ENCODE data around the gene TERF2IP. TPM values are rescaled to one million over a fixed set of nuclear protein-coding genes. Genes with fewer than 3 reads are reported as not detected.

Gene TERF2IP
- total RNA-seq, 4 donors from 2014 or later, result 87.0 to 127 (median 120) TPM

GRCh38 chr16:75667503-75667902, 19.9 kb downstream of the TERF2IP start:
- no peaks in the 10 kb centered on the region for H3K4me1 ChIP-seq
- H3K4me3 ChIP-seq, result no peak overlapping the region
- H3K27ac ChIP-seq, result no peak overlapping the region
- no peak for TF ChIP-seq POLR2A (IDR thresholded peaks at IDR 0.05)
- TF ChIP-seq EP300 (IDR thresholded peaks at IDR 0.05), result no peak
- TF ChIP-seq CTCF (IDR thresholded peaks at IDR 0.05), result no peak
- no peaks in the 10 kb centered on the region for H3K9me3 ChIP-seq
- peaks cover 0 to 4% (median 0%) of the 10 kb centered on the region in 3 donors for H3K36me3 ChIP-seq
- no peak for DNase-seq (ENCODE audit: low spot score in 2 of 2)
- no peaks in the 10 kb centered on the region for H3K27me3 ChIP-seq

- 89 to 90% methylated on average over 4 of the region's 4 CpGs for WGBS, 2 donors
- TF ChIP-seq EP300 (IDR thresholded peaks at IDR 0.05), result no peak
- no peak for TF ChIP-seq CTCF (IDR thresholded peaks at IDR 0.05)
- TF ChIP-seq POLR2A (IDR thresholded peaks at IDR 0.05), result no peak
- no peak for DNase-seq (ENCODE audit: low spot score in 2 of 2)
- Histone ChIP-seq H3K4me1 (peaks cover 0 to 10% (median 0%) of the 10 kb centered on the region in 4 donors), H3K27me3 (no peaks in the 10 kb centered on the region), H3K36me3 (no peaks in the 10 kb centered on the region), H3K9me3 (no peaks in the 10 kb centered on the region), H3K4me3 (no peak within 1 kb of the TSS), H3K27ac (no peak within 1 kb of the TSS)
These were observed 29.3 kb downstream of the TERF2IP start, which contains the start of gene CPHXL2 for GRCh38 chr16:75676909-75677308. Gene CPHXL2 (minus strand): TSS chr16:75677009. CDS start chr16:75676999, 10 bp downstream.

- H3K27ac ChIP-seq, result no peak overlapping the region
- WGBS, 2 donors, result 74 to 85% methylated on average over 5 of the region's 5 CpGs
- no peak overlapping the region for H3K4me3 ChIP-seq
- H3K27me3 ChIP-seq, result no peaks in the 10 kb centered on the region
- TF ChIP-seq CTCF (IDR thresholded peaks at IDR 0.05) (no peak), POLR2A (IDR thresholded peaks at IDR 0.05) (no peak), EP300 (IDR thresholded peaks at IDR 0.05) (no peak)
- peaks cover 0 to 10% (median 0%) of the 10 kb centered on the region in 4 donors for H3K4me1 ChIP-seq
- no peaks in the 10 kb centered on the region for H3K36me3 ChIP-seq
- no peaks in the 10 kb centered on the region for H3K9me3 ChIP-seq
- no peak for DNase-seq (ENCODE audit: low spot score in 2 of 2)
These were observed 31.8 kb downstream of the TERF2IP start for GRCh38 chr16:75679366-75679765.

- 87 to 90% methylated on average over 14 of the region's 14 CpGs for WGBS, 2 donors
- Histone ChIP-seq H3K36me3 (no peaks in the 10 kb centered on the region), H3K4me3 (no peak overlapping the region), H3K9me3 (no peaks in the 10 kb centered on the region), H3K4me1 (peaks cover 0 to 10% (median 0%) of the 10 kb centered on the region in 4 donors), H3K27ac (no peak overlapping the region), H3K27me3 (no peaks in the 10 kb centered on the region)
- no peak for TF ChIP-seq CTCF (IDR thresholded peaks at IDR 0.05)
- TF ChIP-seq EP300 (IDR thresholded peaks at IDR 0.05), result no peak
- TF ChIP-seq POLR2A (IDR thresholded peaks at IDR 0.05), result no peak
- DNase-seq (ENCODE audit: low spot score in 2 of 2), result no peak
These were observed 34.7 kb downstream of the TERF2IP start for GRCh38 chr16:75682308-75682707.

- Histone ChIP-seq H3K4me3 (no peak overlapping the region), H3K27me3 (no peaks in the 10 kb centered on the region), H3K27ac (no peak overlapping the region), H3K4me1 (no peaks in the 10 kb centered on the region), H3K36me3 (no peaks in the 10 kb centered on the region), H3K9me3 (no peaks in the 10 kb centered on the region)
- no peak for DNase-seq (ENCODE audit: low spot score in 2 of 2)
- TF ChIP-seq CTCF (IDR thresholded peaks at IDR 0.05) (no peak), EP300 (IDR thresholded peaks at IDR 0.05) (no peak), POLR2A (IDR thresholded peaks at IDR 0.05) (no peak)
These were observed 39.8 kb downstream of the TERF2IP start for GRCh38 chr16:75687361-75687760.
